Epithelial cell of alveolus of lung (primary cell): ENCODE results near the gene SPACA5B. TPM values are rescaled to one million over a fixed set of nuclear protein-coding genes. Genes with fewer than 3 reads are reported as not detected.

ENCODE experiments used
- total RNA-seq: library from RNA; depleted of rRNA; stranded (reverse); fragments of >200 nt; gene quantifications from 2 replicates; pipeline ENCODE4 v1.2.1, GENCODE V29; 2015

Gene SPACA5B
- not detected in 2 replicates for total RNA-seq

GRCh38 chrX:48130326-48130725 lies at the start of gene SPACA5B:
Gene SPACA5B, plus strand, starts transcription at chrX:48130626. Its CDS starts 62 bp downstream, at chrX:48130688.

Other genes with a start within 250 kb of the SPACA5B start
- gene ZNF182, start 126.6 kb upstream of the SPACA5B start, total RNA-seq = 1.6 and 4.8 TPM in 2 replicates
- not detected in 2 replicates for gene SPACA5, start 123.6 kb upstream of the SPACA5B start, total RNA-seq
- 0.78 and 2.5 TPM in 2 replicates for gene ZNF630, start 59.0 kb upstream of the SPACA5B start, total RNA-seq
- gene SSX5, start 66.2 kb downstream of the SPACA5B start, total RNA-seq = not detected in 2 replicates
- gene SSX1, start 124.8 kb downstream of the SPACA5B start, total RNA-seq = not detected in 2 replicates
- not detected in 2 replicates for gene SSX3, start 226.1 kb downstream of the SPACA5B start, total RNA-seq